Stimulated activated CD4-positive, alpha-beta T cell treated with anti-CD3 and anti-CD28 coated beads, Interleukin-15, amount 100 ng/mL, for 24 hours (primary cell): Measurements from ENCODE around the gene ADCYAP1R1.
"Not testable (repeated sequence)": the region's sequence is repeated elsewhere in the genome, so short reads cannot be mapped to it uniquely, and the experiment has no call there.

Experiments
- DNase-seq: peaks from one replicate; pipeline ENCODE4 v3.0.0-alpha.2; 2020

The ADCYAP1R1 gene

GRCh38 chr7:31151849-31152248, 99.7 kb downstream of the ADCYAP1R1 start:
- DNase-seq: no peak

GRCh38 chr7:31153318-31153717, 101.2 kb downstream of the ADCYAP1R1 start:
- DNase-seq: not testable (repeated sequence)

GRCh38 chr7:31160941-31161340, 108.8 kb downstream of the ADCYAP1R1 start:
- DNase-seq: no peak
